Mucosa of gallbladder (tissue), 1 donor: ENCODE measurements around the gene MINDY4. TPM values are rescaled to one million over a fixed set of nuclear protein-coding genes. Genes with fewer than 3 reads are reported as not detected.
A peak's percentile ranks its signal among the peaks of the same experiment; 100 is the strongest.

Experiments
- DNase-seq: peaks from one replicate; pipeline ENCODE4 v3.0.0-alpha.2; 2020; ENCODE audit warnings: low spot score
- total RNA-seq: library from RNA; stranded (reverse); gene quantifications from one replicate; pipeline ENCODE4 v1.2.1, GENCODE V29; 2021
- donor health status: DM: no; HTN: no; CAD: no.

MINDY4 gene
- total RNA-seq, 1 donor from 2014 or later, result 23.1 TPM

- DNase-seq, result no peak
Measured at GRCh38 chr7:30915005-30915601, 143.9 kb downstream of the MINDY4 start.

GRCh38 chr7:30915751-30916150 lies 144.5 kb downstream of the MINDY4 start:
- no peak for DNase-seq

- DNase-seq, result no peak
Measured at GRCh38 chr7:30916255-30916654, 145.0 kb downstream of the MINDY4 start.

- DNase-seq, result no peak
Measured at GRCh38 chr7:30916767-30917166, 145.6 kb downstream of the MINDY4 start.

GRCh38 chr7:30917216-30917893 lies 146.1 kb downstream of the MINDY4 start:
- DNase-seq, result no peak

- DNase-seq, result no peak
Measured at GRCh38 chr7:30918676-30919075, 147.5 kb downstream of the MINDY4 start.

GRCh38 chr7:30920021-30920583 lies 148.9 kb downstream of the MINDY4 start:
- no peak for DNase-seq

GRCh38 chr7:30920584-30921539 lies 149.6 kb downstream of the MINDY4 start:
- no peak for DNase-seq

- DNase-seq, result no peak
Measured at GRCh38 chr7:30921540-30922401, 150.6 kb downstream of the MINDY4 start.

GRCh38 chr7:30922596-30922995 lies 151.4 kb downstream of the MINDY4 start:
- DNase-seq, result no peak

GRCh38 chr7:30923009-30923773 lies 152.0 kb downstream of the MINDY4 start:
- DNase-seq, result peak; percentile 7

GRCh38 chr7:30923774-30924413 lies 152.7 kb downstream of the MINDY4 start:
- DNase-seq, result peak; percentile 8

GRCh38 chr7:30924624-30925023 lies 153.4 kb downstream of the MINDY4 start:
- peak; percentile 9 for DNase-seq

GRCh38 chr7:30925117-30925516 lies 153.9 kb downstream of the MINDY4 start:
- no peak for DNase-seq

- peak; percentile 9 for DNase-seq
Measured at GRCh38 chr7:30925913-30926312, 154.7 kb downstream of the MINDY4 start.

GRCh38 chr7:30926313-30926712 lies 155.1 kb downstream of the MINDY4 start:
- peak; percentile 9 for DNase-seq

- peak; percentile 8 for DNase-seq
Measured at GRCh38 chr7:30927040-30927439, 155.8 kb downstream of the MINDY4 start.

- DNase-seq, result no peak
Measured at GRCh38 chr7:30927559-30927958, 156.3 kb downstream of the MINDY4 start.

GRCh38 chr7:30928254-30928872 lies 157.1 kb downstream of the MINDY4 start:
- peak; percentile 8 for DNase-seq
